Central memory CD4-positive, alpha-beta T cell (primary cell): ENCODE data around the gene PNRC2.
"Not testable (repeated sequence)": the region's sequence is repeated elsewhere in the genome, so short reads cannot be mapped to it uniquely, and the experiment has no call there.

ENCODE experiments used
- DNase-seq: peaks from one replicate; pipeline ENCODE4 v3.0.0; 2022

PNRC2 gene

DNA sequence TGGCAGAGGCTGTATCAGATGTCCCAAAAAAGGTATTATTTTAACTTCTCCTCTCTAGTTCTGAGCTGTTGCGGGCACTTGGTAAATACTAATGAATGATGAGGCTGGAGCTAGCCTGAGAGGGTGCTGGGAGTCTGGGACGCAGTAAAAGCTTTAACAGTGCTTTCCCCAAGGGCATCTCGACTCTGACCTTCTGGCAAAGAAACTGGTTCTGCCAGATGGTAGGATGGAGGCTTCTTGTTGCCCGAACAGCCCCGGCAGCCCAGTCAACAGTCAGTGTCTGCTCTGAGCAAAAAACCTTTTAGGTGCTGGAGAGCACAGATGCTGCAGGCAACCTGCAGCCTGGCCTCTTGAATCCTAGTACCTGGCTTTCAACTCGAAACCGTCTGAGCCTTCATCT lies 2.5 kb upstream of the PNRC2 start:
- DNase-seq = no peak

DNA sequence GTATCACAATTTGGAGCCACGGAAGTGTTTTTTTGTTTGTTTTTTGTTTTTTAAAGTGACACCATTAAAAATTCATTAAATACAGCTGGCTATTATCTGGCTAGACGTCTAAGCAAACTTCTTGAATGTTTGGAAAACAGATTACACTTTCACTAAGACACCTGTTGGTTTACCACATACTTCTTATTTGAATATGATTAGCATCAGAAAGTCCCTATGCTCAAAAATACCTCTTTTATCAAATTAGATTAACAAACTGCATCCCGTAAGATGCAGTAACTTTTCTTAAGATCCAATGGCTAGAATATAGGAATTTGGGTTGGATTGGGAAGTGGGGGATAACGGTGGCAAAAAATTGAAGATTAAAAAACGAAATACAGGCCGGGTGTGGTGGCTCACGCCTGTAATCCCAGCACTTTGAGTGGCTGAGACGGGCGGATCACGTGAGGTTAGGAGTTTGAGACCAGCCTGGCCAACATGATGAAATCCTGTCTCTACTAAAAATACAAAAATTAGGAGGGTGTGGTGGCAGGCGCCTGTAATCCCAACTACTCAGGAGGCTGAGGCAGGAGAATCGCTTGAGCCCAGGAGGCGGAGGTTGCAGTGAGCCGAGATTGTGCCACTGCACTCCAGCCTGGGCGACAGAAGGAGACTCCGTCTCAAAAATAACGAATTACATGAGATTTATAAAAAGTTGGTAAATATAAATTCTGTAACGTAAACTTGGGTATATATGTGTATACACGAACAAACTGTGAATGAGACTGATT lies 1.4 kb upstream of the PNRC2 start:
- not testable (repeated sequence) for DNase-seq

DNA sequence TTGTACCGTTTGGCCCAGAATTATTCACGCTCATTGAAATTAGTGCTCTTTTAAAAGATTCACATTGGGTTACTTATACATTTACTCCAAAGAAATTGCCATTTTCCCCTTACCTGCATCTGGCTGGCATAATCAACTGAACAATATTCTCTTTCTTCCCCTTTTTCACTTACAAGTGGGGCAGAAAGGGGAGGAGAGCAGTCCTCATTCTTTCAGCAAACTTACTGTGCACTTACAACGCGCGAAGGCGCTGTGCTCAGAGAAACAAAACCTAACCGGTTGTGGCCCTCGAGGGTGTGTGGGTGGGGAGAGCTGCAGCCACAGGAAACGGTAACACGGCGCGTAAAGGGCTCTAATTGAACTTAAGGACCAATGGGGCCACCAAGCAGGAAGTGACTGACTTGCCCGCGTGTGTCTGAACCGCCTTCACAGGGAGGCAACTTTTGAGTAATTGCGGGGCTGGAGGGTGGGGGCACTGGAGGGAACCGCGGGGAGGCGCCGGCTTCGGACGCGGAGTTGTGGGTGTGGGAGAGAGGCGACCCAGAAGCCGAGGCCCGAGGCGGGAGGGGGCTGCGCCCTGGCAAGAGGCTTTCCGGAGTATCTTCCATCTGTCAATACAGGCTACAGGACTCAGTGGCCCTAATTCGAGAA lies 693 bp upstream of the PNRC2 start:
- DNase-seq = peak; percentile 94

DNA sequence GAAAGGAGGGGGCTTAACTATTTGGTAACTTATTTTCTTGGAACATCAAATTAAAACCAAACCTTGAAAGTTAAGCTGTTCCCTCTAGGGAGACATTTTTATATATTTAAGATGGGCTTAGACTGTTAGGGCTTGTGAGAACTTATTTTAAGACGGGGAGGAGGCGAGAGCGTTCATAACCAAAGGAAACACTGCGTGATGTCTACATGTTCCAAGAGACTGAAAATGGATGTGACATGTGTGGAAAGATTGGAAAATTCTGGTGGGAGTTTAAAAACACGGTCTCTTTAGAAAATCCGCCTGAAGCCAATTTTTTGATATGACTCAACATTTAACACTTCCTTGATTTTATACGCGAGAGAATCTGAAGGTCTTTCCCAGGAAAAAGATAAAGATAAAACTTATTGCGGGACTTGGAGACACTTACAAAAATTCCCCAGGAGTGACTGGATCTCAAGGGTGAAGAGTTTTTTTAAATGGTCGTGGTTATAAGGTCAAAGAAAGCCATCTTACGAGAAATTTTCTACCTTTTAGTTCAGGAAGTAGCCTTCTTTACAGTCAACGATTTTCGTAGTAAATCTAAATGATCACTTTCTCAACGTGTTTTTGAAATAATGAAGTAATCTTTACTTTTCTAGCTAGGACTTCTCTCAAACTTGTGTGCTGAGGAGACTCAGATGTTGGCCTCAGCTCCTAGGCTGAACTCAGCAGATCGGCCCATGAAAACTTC lies 828 bp downstream of the PNRC2 start:
- no peak for DNase-seq

DNA sequence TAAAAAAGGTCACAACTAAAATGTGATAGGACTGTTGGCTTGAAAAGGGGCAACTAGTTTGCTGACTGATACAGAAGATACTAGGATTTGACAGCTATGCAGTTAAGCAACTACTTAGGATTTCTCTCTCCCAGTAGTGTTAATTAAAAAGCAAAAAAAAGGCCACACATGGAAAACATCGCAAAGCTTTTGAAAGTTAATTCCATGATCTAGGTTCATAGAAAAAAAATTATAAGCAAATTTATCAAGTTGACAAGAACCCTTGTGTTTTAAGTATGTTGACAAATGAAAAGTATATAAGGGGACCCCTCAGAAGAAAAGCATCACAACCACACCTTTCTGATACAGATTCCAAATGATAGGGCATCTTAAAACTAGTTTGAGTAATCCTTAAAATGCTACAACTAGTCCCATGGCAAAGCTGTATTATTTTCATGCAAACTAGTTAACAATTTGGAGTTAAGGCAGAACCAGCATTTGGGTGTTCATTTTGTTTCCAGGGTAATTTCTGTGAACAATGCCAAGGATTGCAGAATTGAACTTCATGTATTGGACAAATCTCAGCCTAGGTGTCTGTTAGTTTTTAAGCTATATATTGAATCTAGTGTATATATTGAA lies 4.1 kb downstream of the PNRC2 start:
- DNase-seq = no peak

DNA sequence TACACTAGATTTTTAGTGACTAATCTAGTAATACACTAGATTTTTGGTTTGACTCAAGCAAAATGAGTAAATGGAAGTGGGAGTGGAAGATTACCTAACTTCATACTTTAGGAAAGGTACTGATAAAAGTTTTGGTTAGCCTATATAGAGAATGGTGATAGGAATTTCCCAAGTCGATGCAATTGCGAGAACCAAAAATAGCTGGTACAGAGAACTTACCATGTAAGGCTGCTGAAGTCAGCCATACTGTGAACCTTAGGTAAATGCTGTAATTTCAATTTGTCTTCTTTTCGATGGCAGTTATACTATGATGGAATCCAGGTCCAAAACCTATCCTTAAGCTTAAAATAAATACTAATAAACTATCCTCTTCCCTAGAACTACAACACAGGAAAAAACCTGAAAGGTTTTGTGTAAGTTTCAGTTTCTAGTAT lies 4.6 kb downstream of the PNRC2 start:
- DNase-seq = no peak

DNA sequence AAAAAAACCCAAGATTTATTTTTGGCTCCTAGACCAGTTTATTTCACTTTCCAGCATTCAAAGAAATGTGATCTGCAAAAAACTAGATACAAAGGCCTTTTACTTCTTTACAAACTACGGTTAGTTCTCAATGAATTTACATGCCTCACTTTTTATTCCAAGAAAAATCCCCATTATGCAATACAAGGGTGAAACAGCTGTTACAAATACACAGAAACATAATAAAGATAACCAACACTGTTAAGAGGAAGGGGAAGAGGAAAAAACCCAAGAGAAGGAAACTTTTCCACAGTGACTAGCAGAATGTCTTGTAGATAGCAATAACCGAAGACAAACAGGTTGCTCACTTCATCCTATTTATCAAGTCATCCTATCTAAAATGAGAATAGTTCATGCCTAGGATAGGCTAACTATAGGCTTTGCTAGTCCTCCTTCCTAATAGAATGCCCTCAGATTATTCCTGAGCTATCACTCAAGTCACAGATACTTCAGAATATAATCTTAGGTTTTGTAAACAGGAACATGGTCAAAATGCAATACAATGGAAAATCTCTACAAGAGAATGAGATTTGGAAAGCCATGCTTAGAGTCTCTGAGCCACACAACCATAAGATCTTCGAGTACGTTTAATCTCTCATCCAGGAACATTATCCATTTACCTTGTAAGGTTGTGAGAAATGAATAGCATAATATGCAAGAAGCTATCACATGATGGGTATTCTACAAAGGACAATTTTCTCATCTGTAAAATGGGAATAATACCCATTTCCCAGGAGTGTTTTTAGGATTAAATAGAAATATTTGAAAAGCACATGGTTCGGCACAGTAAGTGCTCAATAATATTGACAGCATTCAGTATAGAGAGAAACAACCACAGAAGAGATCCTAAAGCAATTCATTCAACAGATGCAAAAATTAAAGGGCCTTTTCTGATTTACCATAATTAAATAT lies 5.4 kb downstream of the PNRC2 start:
- DNase-seq = no peak

DNA sequence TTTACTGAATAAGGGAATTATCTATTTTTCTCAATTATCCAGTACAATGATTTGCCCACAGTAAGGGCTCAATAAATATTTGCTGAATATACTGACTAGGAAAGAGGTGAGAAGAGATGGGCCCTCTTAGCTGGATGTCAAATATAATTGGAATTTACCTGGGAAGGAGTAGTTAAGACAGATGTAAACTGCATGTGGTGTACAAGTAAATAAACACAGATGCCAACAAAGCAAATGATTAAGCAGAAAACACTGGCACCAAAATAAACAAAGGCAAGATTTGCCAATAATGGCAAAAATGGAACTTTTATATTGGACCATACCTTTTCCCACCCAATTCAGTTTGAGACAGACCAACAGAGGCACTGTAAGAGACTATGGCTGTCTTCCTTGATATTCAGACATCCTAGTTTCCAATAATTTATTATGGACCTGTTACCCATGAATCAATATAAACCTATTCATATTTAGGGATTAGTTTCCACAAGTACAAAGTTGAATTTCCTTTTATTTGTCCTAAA lies 7.4 kb downstream of the PNRC2 start:
- DNase-seq = no peak

DNA sequence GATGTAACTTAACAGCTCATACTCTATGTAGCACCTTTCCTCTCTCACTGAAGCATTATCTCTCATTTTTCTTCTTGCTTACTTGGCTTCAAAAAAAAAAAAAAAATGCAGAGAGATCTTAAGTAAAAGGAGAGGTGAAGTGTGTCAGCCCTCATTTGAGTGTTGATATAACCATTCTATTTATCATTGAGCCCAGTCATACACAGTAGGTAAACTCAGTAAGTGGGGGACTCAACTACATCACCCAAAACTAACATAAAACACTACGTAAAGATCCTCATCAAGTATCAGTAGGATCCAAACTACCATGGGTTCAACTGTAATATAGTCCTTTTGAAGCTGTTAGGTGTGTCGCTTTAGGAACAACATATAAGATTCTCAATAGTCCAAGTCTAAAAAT lies 8.2 kb downstream of the PNRC2 start:
- DNase-seq = no peak

DNA sequence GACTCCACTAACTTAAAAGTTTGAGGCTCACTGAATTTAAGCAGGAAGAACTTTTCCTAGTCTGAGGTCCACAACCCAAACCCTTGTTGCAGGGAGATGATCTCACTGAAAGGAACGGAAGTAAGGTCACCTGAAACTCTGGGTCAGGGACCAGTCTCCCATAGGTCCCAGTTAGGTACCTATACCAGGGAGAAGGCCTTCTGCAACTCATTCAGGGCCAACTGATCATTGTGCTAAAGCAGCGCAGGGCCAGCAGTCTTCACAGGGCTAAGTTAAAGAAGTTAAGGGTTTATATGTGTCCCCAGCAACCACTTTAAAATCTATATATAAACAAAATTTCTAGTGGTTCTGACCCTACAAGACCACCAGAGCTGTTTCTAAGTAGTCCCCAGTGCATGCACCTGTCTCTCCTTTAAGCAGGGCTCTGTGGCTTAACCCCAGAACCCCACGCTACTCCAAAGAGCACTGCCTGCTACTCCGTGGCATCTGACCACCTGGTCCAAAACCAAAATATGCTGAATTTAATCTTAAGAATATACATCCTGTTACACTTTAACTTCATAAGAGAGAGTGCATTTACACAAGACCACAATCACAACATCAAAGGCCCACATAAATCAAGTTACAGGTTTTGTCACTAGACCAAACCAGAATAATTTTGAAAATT lies 17.7 kb downstream of the PNRC2 start:
- DNase-seq = no peak

DNA sequence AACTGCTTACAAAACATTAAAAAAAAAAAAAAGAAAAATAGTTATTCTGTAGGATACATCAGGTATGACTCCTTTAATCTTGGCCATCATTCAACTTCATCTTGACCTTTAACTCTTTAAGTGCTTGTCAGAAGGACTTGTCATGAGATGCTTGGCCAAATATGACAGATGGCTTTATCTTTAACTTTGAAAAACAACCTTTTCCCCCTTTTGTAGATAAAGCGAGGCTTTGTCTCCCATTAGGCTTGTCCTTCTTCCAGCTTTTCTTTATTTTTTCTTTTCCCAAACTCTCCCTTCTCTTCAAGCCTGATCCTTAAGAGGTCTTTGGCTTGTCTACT lies 18.2 kb downstream of the PNRC2 start:
- DNase-seq = no peak

DNA sequence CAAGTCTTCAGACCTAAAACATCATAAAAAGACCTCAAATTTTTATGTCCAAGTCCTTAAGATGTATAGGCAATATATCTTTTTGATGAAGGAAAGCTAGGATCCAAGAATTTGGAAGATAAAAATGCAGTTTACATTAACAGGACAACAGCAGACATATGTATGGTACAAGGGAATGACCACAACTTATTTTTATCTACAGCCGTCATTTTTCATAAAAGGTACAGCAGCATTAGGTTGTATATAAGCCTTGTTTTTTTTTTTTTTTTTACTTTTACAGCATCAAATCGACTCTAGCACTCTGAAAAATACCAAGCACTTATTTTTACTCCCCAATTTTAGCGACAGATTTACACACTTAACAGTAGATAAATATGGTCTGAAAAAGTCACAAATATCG lies 19.2 kb downstream of the PNRC2 start:
- DNase-seq = no peak

DNA sequence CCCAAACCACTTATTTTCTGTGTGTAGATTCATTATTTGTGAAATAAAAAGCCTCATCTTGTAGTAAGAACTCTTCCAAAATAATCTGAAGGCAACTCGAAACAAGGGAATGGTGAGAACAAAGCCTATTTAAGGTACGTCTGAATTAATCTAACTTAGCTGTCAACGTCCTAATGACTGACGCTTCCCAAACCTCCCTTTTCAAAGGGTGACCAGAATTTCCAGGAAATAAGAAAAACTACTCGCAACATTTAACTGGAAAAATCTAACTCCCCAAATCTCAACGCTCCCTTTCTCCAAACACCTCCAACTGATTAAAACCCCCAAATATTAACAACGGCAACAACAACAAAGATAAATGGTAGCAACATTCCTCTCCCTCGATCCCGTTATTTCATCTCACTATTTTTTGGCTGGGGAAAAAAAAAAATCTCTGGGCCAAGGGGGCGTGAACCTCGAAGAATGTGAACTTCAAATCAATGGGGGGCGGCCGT lies 19.8 kb downstream of the PNRC2 start:
- no peak for DNase-seq

DNA sequence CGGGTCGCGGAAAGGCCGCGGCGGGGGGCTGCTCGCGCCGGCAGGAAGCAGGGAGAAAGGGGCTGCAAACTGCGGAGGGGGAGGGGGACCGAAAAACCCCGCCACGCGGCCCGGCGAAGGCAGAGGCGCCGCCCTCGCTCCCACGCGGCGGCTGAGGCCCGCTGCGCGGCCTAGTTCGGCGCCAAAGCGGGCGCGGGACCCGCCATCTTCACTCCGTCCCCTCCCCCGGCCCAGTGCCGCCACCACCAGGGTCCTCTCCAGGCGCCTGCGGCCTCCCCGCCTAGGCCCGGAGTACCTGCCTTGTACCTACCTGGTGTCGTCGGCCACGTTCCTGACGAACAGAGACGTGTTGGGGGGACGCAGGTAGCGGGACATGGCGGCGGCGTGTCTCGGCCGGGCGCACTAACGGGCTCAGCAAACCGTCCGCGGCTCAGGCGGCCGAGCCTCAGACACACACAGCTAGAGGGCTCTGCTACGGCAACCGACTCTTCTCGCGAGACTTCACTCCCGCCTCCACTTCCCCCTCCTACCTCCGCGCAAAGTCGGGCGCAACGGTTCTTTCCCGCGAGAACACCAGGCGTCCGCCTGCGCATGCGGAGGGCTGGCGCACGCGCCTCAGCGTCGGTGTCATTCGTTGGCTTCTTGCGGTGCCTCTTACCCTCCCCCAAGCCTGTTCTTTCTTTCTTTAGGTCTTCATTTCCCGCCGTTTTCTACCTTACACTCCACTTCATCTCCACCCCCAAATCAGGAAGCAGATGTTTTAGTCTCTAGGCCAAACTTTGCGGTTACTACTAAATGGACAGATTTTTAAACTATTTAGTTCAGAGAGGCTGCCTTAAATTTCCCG lies 20.5 kb downstream of the PNRC2 start, which contains the start of gene SRSF10:
Gene SRSF10 (minus strand): TSS at position 447 of the 847 bp plus-strand sequence. CDS start 72 bp downstream, at position 375.
- DNase-seq = peak; percentile 97

DNA sequence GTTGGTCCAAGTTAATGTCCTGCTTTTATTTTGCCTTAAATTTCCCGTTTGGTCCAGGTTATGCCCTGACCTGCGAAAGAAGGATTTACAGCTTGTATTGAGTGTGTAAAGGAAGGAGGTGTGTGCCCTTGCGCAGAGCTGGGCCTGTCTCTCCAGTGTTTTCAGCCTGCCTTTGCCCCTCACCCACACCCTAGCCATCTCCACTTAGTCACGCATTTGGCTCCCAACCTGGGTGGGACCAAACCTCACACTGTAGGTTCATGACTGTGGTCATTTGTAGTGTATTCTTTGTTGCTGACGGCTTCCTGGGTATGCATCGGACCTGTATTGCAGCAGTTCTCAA lies 21.1 kb downstream of the PNRC2 start:
- DNase-seq = no peak

DNA sequence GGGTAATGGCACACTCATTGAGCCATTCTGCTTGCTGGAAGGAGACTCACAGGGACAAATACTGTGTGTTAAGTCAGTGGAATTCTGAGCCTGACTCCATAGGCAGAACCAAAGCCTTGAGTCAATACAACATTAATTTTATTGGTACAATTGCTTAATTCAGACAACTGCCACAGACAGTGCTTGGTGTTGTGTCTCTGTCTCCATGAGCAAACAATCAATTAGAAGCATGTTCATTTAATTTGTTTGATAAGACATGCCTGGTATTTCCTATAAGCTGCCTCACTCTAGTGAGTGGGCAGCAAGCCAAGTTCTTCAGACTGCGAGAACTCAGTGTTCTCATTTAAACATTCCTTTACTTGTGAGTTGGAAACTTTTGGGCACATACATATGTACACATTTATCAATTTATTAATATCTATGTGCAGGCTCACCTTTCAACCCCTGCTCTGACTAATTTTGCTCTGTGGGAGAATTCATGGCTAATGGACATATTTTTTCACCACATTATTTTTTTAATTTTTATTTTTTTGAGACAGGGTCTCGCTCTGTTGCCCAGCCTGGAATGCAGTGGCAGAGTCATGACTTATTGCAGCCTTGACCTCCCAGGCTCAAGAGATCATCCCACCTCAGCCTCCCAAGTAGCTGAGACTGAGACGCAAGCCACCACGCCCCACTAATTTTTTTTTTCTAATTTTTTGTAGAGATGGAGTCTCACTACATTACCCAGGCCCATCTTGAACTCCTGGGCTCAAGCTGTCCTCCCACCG lies 25.0 kb downstream of the PNRC2 start:
- no peak for DNase-seq

DNA sequence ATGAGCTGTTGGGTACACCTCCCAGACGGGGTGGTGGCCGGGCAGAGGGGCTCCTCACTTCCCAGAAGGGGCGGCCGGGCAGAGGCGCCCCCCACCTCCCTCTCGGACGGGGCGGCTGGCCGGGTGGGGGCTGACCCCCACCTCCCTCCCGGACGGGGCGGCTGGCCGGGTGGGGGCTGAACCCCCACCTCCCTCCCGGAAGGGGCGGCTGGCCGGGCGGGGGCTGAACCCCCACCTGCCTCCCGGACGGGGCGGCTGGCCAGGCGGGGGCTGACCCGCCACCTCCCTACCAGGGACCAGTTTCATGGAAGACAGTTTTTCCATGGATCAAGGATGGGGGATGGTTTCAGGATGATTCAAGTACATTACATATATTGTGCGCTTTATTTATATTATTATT lies 27.4 kb downstream of the PNRC2 start:
- DNase-seq = not testable (repeated sequence)

DNA sequence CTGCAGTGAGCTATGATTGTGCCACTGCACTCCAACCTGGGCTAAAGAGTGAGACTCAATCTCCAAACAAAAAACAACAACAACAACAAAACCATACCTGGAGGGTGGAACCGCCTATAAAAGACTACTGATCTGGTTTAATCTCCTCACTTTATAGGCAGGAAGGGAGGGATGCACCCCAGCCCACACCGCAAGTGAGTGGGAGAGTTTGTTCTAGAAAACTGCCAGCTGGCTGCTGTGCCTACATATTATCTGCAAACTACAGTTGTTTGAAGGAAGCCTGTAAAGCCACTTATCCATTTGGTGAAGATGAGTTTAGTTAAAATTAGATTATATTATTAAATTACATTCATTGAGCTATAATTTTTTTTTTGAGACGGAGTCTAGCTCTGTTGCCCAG lies 29.6 kb downstream of the PNRC2 start:
- no peak for DNase-seq

DNA sequence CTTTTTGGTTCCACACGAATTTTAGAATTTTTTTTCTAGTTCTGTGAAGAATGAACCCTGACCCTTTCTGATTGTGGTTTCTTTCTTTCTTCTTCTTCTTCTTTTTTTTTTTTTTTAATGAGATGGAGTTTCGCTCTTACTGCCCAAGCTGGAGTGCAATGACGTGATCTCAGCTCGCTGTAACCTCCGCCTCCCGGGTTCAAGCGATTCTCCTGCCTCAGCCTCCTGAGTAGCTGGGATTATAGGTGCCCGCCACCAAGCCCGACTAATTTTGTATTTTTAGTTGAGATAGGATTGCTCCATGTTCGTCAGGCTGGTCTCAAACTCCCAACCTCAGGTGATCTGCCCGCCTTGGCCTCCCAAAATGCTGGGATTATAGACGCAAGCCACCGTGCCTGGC lies 32.4 kb downstream of the PNRC2 start:
- not testable (repeated sequence) for DNase-seq

DNA sequence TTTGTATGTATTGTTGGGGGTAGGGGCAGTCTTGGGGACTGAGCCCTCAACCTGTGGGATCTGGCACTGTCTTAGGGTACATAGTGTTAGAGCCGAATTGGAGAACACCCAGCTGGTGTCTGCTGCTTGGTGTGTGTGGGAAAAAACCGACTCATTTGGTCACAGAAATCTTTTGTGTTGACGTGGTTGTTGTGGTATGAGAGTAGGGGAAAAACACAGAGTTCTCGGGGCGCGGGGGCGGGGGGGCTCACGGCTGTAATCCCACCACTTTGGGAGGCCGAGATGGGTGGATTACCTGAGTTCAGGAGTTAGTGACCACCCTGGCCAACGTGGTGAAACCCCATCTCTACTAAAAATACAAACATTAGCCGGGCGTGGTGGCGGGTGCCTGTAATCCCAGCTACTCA lies 35.8 kb downstream of the PNRC2 start:
- DNase-seq = no peak
